ENCODE data around the gene HTRA3. TPM values are rescaled to one million over a fixed set of nuclear protein-coding genes. Genes with fewer than 3 reads are reported as not detected.

Gene HTRA3
- total RNA-seq, 2 donors from 2014 or later: not detected

GRCh38 chr4:8280876-8281440 lies 11.4 kb downstream of the HTRA3 start:
- no peak for DNase-seq (ENCODE audit: low spot score in 2 of 2)
- Mint-ChIP-seq H3K9me3 (no peaks in the 10 kb centered on the region), H3K36me3 (no peaks in the 10 kb centered on the region), H3K27ac (no peak overlapping the region)
- ATAC-seq: no peak

GRCh38 chr4:8281519-8282133 lies 12.1 kb downstream of the HTRA3 start:
- H3K9me3 Mint-ChIP-seq: no peaks in the 10 kb centered on the region
- no peak overlapping the region for H3K27ac Mint-ChIP-seq
- no peaks in the 10 kb centered on the region for H3K36me3 Mint-ChIP-seq
- ATAC-seq (no peak), DNase-seq (ENCODE audit: low spot score in 2 of 2) (no peak)

GRCh38 chr4:8282134-8282641 lies 12.6 kb downstream of the HTRA3 start:
- H3K9me3 Mint-ChIP-seq: no peaks in the 10 kb centered on the region
- no peak for DNase-seq (ENCODE audit: low spot score in 2 of 2)
- no peak overlapping the region for H3K27ac Mint-ChIP-seq
- no peak for ATAC-seq
- no peaks in the 10 kb centered on the region for H3K36me3 Mint-ChIP-seq

- H3K9me3 Mint-ChIP-seq: no peaks in the 10 kb centered on the region
- H3K27ac Mint-ChIP-seq: no peak overlapping the region
- DNase-seq (ENCODE audit: low spot score in 2 of 2) (no peak), ATAC-seq (no peak)
- no peaks in the 10 kb centered on the region for H3K36me3 Mint-ChIP-seq
Measured at GRCh38 chr4:8282742-8283141, 13.2 kb downstream of the HTRA3 start.

- Mint-ChIP-seq H3K27ac (no peak overlapping the region), H3K9me3 (no peaks in the 10 kb centered on the region), H3K36me3 (no peaks in the 10 kb centered on the region)
- no peak for ATAC-seq
- no peak for DNase-seq (ENCODE audit: low spot score in 2 of 2)
Measured at GRCh38 chr4:8283161-8283560, 13.6 kb downstream of the HTRA3 start.

- DNase-seq (ENCODE audit: low spot score in 2 of 2): no peak
- no peaks in the 10 kb centered on the region for H3K36me3 Mint-ChIP-seq
- no peak overlapping the region for H3K27ac Mint-ChIP-seq
- no peaks in the 10 kb centered on the region for H3K9me3 Mint-ChIP-seq
- ATAC-seq: no peak
Measured at GRCh38 chr4:8283631-8284121, 14.1 kb downstream of the HTRA3 start.

GRCh38 chr4:8284391-8284790 lies 14.8 kb downstream of the HTRA3 start:
- Mint-ChIP-seq H3K9me3 (no peaks in the 10 kb centered on the region), H3K36me3 (no peaks in the 10 kb centered on the region), H3K27ac (no peak overlapping the region)
- DNase-seq (ENCODE audit: low spot score in 2 of 2) (no peak), ATAC-seq (no peak)

GRCh38 chr4:8285143-8285975 lies 15.8 kb downstream of the HTRA3 start:
- Mint-ChIP-seq H3K27ac (no peak overlapping the region), H3K9me3 (no peaks in the 10 kb centered on the region), H3K36me3 (no peaks in the 10 kb centered on the region)
- no peak for ATAC-seq
- DNase-seq (ENCODE audit: low spot score in 2 of 2): no peak

GRCh38 chr4:8285976-8286718 lies 16.6 kb downstream of the HTRA3 start:
- Mint-ChIP-seq H3K27ac (no peak overlapping the region), H3K36me3 (no peaks in the 10 kb centered on the region), H3K9me3 (no peaks in the 10 kb centered on the region)
- DNase-seq (ENCODE audit: low spot score in 2 of 2) (no peak), ATAC-seq (no peak)

- H3K9me3 Mint-ChIP-seq: no peaks in the 10 kb centered on the region
- H3K27ac Mint-ChIP-seq: peak overlapping the region in 1 of 2 donors; percentile 77
- no peaks in the 10 kb centered on the region for H3K36me3 Mint-ChIP-seq
- DNase-seq (ENCODE audit: low spot score in 2 of 2) (no peak), ATAC-seq (no peak)
Measured at GRCh38 chr4:8286719-8287342, 17.3 kb downstream of the HTRA3 start.

GRCh38 chr4:8287343-8288280 lies 18.1 kb downstream of the HTRA3 start:
- H3K36me3 Mint-ChIP-seq: no peaks in the 10 kb centered on the region
- ATAC-seq (no peak), DNase-seq (ENCODE audit: low spot score in 2 of 2) (no peak)
- H3K9me3 Mint-ChIP-seq: no peaks in the 10 kb centered on the region
- peak overlapping the region in 1 of 2 donors; percentile 77 for H3K27ac Mint-ChIP-seq

GRCh38 chr4:8289151-8289750 lies 19.7 kb downstream of the HTRA3 start:
- H3K9me3 Mint-ChIP-seq: no peaks in the 10 kb centered on the region
- no peak overlapping the region for H3K27ac Mint-ChIP-seq
- ATAC-seq (no peak), DNase-seq (ENCODE audit: low spot score in 2 of 2) (no peak)
- no peaks in the 10 kb centered on the region for H3K36me3 Mint-ChIP-seq

- H3K9me3 Mint-ChIP-seq: peaks cover 6% of the 10 kb centered on the region in 2 donors
- H3K27ac Mint-ChIP-seq: no peak overlapping the region
- DNase-seq (ENCODE audit: low spot score in 2 of 2) (no peak), ATAC-seq (no peak)
- H3K36me3 Mint-ChIP-seq: no peaks in the 10 kb centered on the region
Measured at GRCh38 chr4:8289956-8290700, 20.6 kb downstream of the HTRA3 start.

- DNase-seq (ENCODE audit: low spot score in 2 of 2) (no peak), ATAC-seq (no peak)
- no peaks in the 10 kb centered on the region for H3K36me3 Mint-ChIP-seq
- peaks cover 6 to 7% of the 10 kb centered on the region in 2 donors for H3K9me3 Mint-ChIP-seq
- no peak overlapping the region for H3K27ac Mint-ChIP-seq
Measured at GRCh38 chr4:8290701-8290970, 21.1 kb downstream of the HTRA3 start.
